ENCODE measurements around the gene HES5. TPM values are rescaled to one million over a fixed set of nuclear protein-coding genes. Genes with fewer than 3 reads are reported as not detected.

Gene HES5
- total and polyA plus RNA-seq, 2 of the 13 experiments (the other 11 are each of a cell fraction or from before 2014, with no cell fraction given): not detected

DNA sequence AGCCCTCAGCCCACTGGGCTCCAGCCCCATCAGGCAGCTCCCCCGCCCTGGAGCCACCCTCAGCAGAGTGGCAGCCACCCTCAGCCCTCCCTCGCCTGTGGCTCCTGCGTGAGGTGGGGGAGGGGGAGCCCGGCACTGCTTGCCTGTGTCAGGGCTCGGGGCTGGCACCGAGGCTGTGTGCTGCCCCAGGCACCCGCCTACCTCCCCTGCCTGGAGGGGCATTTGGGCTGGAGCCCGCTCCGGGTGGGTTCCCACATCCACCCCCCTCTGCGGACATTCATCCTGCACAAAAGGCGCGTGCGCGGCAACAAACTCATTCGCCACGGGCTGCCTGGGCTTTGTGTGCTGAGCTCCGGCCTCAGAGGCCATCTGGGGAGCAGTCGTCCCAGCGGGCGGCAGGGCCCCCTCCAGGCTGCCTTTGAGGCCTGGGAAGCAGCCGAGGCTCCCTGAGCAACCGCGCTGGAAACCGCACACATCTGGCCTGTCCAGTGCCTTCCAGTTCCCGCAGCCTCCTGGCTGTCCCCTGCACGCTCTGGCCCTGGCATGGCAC is 13.6 kb upstream of the HES5 start (continued):
- TF ChIP-seq, protein P1, sequence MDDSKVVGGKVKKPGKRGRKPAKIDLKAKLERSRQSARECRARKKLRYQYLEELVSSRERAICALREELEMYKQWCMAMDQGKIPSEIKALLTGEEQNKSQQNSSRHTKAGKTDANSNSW (CRISPR knock-in tag; IDR thresholded peaks at IDR 0.05; ENCODE audit: borderline replicate concordance): no peak
- TF ChIP-seq SCMH1 (CRISPR knock-in tag; IDR thresholded peaks at IDR 0.05; ENCODE audit: borderline replicate concordance) (no peak), MAFF (IDR thresholded peaks at IDR 0.05; ENCODE audit: low read depth, low read length) (no peak), KLF6 (CRISPR knock-in tag; IDR thresholded peaks at IDR 0.05) (no peak), CHD4 (IDR thresholded peaks at IDR 0.05; ENCODE audit: borderline replicate concordance, low read length) (no peak), ADNP (CRISPR knock-in tag; IDR thresholded peaks at IDR 0.05) (no peak), DNMT3B (CRISPR knock-in tag; conservative IDR thresholded peaks at IDR 0.05) (no peak), ZFP1 (CRISPR knock-in tag; IDR thresholded peaks at IDR 0.05) (no peak), ZNF674 (CRISPR knock-in tag; IDR thresholded peaks at IDR 0.05; ENCODE audit: low read depth) (no peak), FOXP1 (IDR thresholded peaks at IDR 0.05) (no peak), FOXP1 (CRISPR knock-in tag; IDR thresholded peaks at IDR 0.05) (no peak), ZNF343 (CRISPR knock-in tag; IDR thresholded peaks at IDR 0.05) (0 out of 2 replicates have a peak, but pooled peaks have one; percentile 61), ARNT (IDR thresholded peaks at IDR 0.05) (no peak), ZNF788 (CRISPR knock-in tag; IDR thresholded peaks at IDR 0.05; ENCODE audit: borderline replicate concordance) (0 out of 2 replicates have a peak, but pooled peaks have one; percentile 62), ZKSCAN8 (CRISPR knock-in tag; IDR thresholded peaks at IDR 0.05; ENCODE audit: borderline replicate concordance) (no peak)
- TF ChIP-seq, protein P2, sequence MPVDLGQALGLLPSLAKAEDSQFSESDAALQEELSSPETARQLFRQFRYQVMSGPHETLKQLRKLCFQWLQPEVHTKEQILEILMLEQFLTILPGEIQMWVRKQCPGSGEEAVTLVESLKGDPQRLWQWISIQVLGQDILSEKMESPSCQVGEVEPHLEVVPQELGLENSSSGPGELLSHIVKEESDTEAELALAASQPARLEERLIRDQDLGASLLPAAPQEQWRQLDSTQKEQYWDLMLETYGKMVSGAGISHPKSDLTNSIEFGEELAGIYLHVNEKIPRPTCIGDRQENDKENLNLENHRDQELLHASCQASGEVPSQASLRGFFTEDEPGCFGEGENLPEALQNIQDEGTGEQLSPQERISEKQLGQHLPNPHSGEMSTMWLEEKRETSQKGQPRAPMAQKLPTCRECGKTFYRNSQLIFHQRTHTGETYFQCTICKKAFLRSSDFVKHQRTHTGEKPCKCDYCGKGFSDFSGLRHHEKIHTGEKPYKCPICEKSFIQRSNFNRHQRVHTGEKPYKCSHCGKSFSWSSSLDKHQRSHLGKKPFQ (CRISPR knock-in tag; IDR thresholded peaks at IDR 0.05; ENCODE audit: insufficient replicate concordance): no peak
- TF ChIP-seq, protein P3, sequence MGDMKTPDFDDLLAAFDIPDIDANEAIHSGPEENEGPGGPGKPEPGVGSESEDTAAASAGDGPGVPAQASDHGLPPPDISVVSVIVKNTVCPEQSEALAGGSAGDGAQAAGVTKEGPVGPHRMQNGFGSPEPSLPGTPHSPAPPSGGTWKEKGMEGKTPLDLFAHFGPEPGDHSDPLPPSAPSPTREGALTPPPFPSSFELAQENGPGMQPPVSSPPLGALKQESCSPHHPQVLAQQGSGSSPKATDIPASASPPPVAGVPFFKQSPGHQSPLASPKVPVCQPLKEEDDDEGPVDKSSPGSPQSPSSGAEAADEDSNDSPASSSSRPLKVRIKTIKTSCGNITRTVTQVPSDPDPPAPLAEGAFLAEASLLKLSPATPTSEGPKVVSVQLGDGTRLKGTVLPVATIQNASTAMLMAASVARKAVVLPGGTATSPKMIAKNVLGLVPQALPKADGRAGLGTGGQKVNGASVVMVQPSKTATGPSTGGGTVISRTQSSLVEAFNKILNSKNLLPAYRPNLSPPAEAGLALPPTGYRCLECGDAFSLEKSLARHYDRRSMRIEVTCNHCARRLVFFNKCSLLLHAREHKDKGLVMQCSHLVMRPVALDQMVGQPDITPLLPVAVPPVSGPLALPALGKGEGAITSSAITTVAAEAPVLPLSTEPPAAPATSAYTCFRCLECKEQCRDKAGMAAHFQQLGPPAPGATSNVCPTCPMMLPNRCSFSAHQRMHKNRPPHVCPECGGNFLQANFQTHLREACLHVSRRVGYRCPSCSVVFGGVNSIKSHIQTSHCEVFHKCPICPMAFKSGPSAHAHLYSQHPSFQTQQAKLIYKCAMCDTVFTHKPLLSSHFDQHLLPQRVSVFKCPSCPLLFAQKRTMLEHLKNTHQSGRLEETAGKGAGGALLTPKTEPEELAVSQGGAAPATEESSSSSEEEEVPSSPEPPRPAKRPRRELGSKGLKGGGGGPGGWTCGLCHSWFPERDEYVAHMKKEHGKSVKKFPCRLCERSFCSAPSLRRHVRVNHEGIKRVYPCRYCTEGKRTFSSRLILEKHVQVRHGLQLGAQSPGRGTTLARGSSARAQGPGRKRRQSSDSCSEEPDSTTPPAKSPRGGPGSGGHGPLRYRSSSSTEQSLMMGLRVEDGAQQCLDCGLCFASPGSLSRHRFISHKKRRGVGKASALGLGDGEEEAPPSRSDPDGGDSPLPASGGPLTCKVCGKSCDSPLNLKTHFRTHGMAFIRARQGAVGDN (CRISPR knock-in tag; IDR thresholded peaks at IDR 0.05): peak; percentile 55
- TF ChIP-seq, protein P4, sequence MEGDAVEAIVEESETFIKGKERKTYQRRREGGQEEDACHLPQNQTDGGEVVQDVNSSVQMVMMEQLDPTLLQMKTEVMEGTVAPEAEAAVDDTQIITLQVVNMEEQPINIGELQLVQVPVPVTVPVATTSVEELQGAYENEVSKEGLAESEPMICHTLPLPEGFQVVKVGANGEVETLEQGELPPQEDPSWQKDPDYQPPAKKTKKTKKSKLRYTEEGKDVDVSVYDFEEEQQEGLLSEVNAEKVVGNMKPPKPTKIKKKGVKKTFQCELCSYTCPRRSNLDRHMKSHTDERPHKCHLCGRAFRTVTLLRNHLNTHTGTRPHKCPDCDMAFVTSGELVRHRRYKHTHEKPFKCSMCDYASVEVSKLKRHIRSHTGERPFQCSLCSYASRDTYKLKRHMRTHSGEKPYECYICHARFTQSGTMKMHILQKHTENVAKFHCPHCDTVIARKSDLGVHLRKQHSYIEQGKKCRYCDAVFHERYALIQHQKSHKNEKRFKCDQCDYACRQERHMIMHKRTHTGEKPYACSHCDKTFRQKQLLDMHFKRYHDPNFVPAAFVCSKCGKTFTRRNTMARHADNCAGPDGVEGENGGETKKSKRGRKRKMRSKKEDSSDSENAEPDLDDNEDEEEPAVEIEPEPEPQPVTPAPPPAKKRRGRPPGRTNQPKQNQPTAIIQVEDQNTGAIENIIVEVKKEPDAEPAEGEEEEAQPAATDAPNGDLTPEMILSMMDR (CRISPR knock-in tag; IDR thresholded peaks at IDR 0.05): peak; percentile 41

Data from HepG2 (cell line).